ENCODE measurements around the gene ANK2.

The ANK2 gene

GRCh38 chr4:113049421-113050370, at the start of gene ANK2:
Gene ANK2 (plus strand): TSS chr4:113049653. CDS start chr4:113049729, 76 bp downstream.
- peak; percentile 90 for DNase-seq

- DNase-seq, result no peak
Measured at GRCh38 chr4:113003841-113004240, 45.6 kb upstream of the ANK2 start.

GRCh38 chr4:113004655-113005054, 44.8 kb upstream of the ANK2 start:
- no peak for DNase-seq

GRCh38 chr4:113006632-113007031, 42.8 kb upstream of the ANK2 start:
- DNase-seq, result no peak

- peak; percentile 11 for DNase-seq
Measured at GRCh38 chr4:113007151-113007550, 42.3 kb upstream of the ANK2 start.

GRCh38 chr4:113008135-113008534, 41.3 kb upstream of the ANK2 start:
- no peak for DNase-seq

- no peak for DNase-seq
Measured at GRCh38 chr4:113008716-113009115, 40.7 kb upstream of the ANK2 start.

GRCh38 chr4:113009461-113009860, 40.0 kb upstream of the ANK2 start:
- no peak for DNase-seq

GRCh38 chr4:113012122-113012725, 37.2 kb upstream of the ANK2 start:
- no peak for DNase-seq

GRCh38 chr4:113012786-113013185, 36.7 kb upstream of the ANK2 start:
- DNase-seq, result peak; percentile 13

- DNase-seq, result no peak
Measured at GRCh38 chr4:113013751-113014150, 35.7 kb upstream of the ANK2 start.

- DNase-seq, result no peak
Measured at GRCh38 chr4:113016377-113016776, 33.1 kb upstream of the ANK2 start.

GRCh38 chr4:113020966-113021365, 28.5 kb upstream of the ANK2 start:
- no peak for DNase-seq

GRCh38 chr4:113024388-113024787, 25.1 kb upstream of the ANK2 start:
- DNase-seq, result no peak

- no peak for DNase-seq
Measured at GRCh38 chr4:113025416-113025815, 24.0 kb upstream of the ANK2 start.

- no peak for DNase-seq
Measured at GRCh38 chr4:113026556-113026955, 22.9 kb upstream of the ANK2 start.

GRCh38 chr4:113028074-113028473, 21.4 kb upstream of the ANK2 start:
- no peak for DNase-seq

- DNase-seq, result peak; percentile 81
Measured at GRCh38 chr4:113031212-113031611, 18.2 kb upstream of the ANK2 start.

GRCh38 chr4:113040793-113041192, 8.7 kb upstream of the ANK2 start:
- no peak for DNase-seq

- no peak for DNase-seq
Measured at GRCh38 chr4:113042502-113042901, 7.0 kb upstream of the ANK2 start.

- DNase-seq, result no peak
Measured at GRCh38 chr4:113043591-113043990, 5.9 kb upstream of the ANK2 start.

- DNase-seq, result peak; percentile 19
Measured at GRCh38 chr4:113050371-113050755, 910 bp downstream of the ANK2 start.

GRCh38 chr4:113050837-113051236, 1.4 kb downstream of the ANK2 start:
- DNase-seq, result no peak

- no peak for DNase-seq
Measured at GRCh38 chr4:113051361-113051760, 1.9 kb downstream of the ANK2 start.
